Effector memory CD4-positive, alpha-beta T cell (primary cell): ENCODE data around the gene PPP2R2C.

Source experiments
- DNase-seq, 3 donors: peaks; one replicate each; pipeline ENCODE4 v3.0.0-alpha.2; 2020
- H3K27ac ChIP-seq: 2 replicates; pipeline ENCODE4 v1.7.0; 2013; ENCODE audit warnings: mild to moderate bottlenecking, low read length, moderate library complexity; ENCODE audit not compliant: insufficient read depth, poor library complexity, severe bottlenecking
- H3K27me3 ChIP-seq: replicated peaks from 2 replicates; pipeline ENCODE4 v1.7.0; 2013; ENCODE audit warnings: mild to moderate bottlenecking, low read length; ENCODE audit not compliant: insufficient read depth, control insufficient read depth, poor library complexity, severe bottlenecking
- H3K36me3 ChIP-seq: 2 replicates; pipeline ENCODE4 v1.7.0; 2013; ENCODE audit warnings: mild to moderate bottlenecking, low read length, moderate library complexity; ENCODE audit not compliant: control insufficient read depth, insufficient read depth
- H3K4me1 ChIP-seq: 2 replicates; pipeline ENCODE4 v1.7.0; 2013; ENCODE audit warnings: low read length, mild to moderate bottlenecking; ENCODE audit not compliant: control insufficient read depth, insufficient read depth, poor library complexity, severe bottlenecking
- H3K4me3 ChIP-seq: 2 replicates; pipeline ENCODE4 v1.7.0; 2013; ENCODE audit warnings: low read length, low read depth, mild to moderate bottlenecking; ENCODE audit not compliant: insufficient read depth, poor library complexity, severe bottlenecking
- H3K9me3 ChIP-seq: 2 replicates; pipeline ENCODE4 v1.7.0; 2013; ENCODE audit warnings: mild to moderate bottlenecking, low read length, moderate library complexity; ENCODE audit not compliant: control insufficient read depth

Gene PPP2R2C

DNA sequence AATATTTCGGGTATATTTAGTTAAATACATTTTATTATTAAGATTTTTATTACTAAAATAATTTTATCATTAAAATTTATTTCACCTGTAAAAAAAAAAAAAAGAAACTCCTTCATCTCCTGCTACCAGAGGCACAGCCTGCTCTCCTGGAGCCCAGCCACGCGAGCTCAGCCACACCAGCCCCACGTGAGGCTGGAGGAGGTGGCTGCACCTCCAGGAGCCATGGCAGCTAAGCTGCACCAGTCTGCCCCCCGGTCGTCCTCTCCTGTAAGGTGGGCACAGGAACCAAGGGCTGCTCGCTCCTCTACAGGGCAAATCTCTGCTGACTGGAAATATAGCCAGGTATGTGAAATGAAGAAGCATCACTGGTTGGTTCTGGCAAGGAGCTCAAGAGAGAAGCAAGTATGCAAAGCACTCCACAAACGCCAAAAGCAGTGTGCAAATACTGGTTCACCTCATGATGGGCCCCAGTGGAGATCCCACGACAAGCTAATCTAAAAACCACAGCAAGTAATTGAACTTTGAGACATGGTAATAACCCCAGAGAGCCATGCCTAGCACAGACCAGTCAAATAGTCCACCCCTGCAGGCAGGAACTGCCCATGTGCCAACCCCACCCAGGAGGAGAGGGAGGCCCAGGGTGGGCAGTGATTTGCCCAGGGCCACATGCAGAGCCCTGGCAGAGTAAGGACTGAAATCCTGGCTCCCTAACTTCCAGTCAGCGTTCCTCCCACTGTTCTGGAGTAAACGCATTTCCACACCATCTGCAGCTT is 112.7 kb downstream of the PPP2R2C start:
- Histone ChIP-seq H3K36me3 (no peaks in the 10 kb centered on the region), H3K4me3 (no peak overlapping the region), H3K27ac (no peak overlapping the region), H3K9me3 (no peaks in the 10 kb centered on the region), H3K4me1 (no peaks in the 10 kb centered on the region), H3K27me3 (no peaks in the 10 kb centered on the region)
- DNase-seq, result no peak

DNA sequence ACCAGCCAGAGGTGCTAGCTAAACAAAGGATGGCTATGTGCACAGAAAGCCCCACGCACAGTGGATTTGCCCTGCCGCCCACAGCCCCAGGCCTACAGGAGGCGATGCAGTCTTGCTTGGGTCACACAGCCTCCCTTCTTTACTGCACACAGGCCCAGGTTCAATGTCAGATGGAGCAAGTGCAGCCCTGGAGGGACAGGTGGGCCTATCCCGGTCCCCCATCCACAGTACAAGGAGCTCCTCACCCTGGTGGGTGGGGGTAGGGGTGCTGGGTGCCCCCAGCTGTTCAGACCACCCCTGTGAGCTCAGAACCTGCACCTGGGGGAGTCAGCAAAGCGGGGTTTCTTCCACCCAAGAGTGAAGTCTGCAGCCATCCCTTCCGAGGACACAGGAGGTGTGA is 114.9 kb downstream of the PPP2R2C start:
- H3K27ac ChIP-seq, result no peak overlapping the region

DNA sequence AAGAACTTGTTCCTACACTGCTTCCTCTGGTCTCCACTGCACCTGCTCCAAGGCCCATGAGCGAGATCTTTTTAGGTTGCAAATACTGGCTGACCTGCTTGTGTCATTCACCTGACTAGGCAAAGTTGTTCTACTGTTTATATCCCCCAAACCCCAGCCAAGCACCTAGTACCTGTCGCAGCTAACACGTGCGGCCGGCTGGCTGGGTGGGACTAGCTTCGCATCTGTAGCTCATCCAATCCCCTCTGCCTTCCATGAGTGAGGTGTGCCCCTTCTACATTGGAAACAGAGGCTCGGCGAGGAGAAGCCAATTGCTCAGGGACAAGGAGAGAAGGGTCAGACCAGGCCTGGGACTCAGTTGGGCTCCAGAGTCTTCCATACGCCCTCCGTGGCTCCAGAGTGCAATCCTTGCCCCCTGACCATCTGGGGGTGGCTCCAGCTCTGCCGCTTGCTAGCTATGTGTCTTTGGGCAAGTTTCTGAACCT is 116.3 kb downstream of the PPP2R2C start:
- DNase-seq, result no peak
- Histone ChIP-seq H3K27ac (no peak overlapping the region), H3K9me3 (no peaks in the 10 kb centered on the region), H3K27me3 (peaks cover 2% of the 10 kb centered on the region), H3K4me3 (no peak overlapping the region), H3K36me3 (no peaks in the 10 kb centered on the region), H3K4me1 (no peaks in the 10 kb centered on the region)

More for the DNA sequence above, 114.9 kb downstream of the PPP2R2C start:
- Histone ChIP-seq H3K4me1 (no peaks in the 10 kb centered on the region), H3K9me3 (no peaks in the 10 kb centered on the region), H3K4me3 (no peak overlapping the region), H3K27me3 (no peaks in the 10 kb centered on the region), H3K36me3 (no peaks in the 10 kb centered on the region)
- DNase-seq, result no peak

DNA sequence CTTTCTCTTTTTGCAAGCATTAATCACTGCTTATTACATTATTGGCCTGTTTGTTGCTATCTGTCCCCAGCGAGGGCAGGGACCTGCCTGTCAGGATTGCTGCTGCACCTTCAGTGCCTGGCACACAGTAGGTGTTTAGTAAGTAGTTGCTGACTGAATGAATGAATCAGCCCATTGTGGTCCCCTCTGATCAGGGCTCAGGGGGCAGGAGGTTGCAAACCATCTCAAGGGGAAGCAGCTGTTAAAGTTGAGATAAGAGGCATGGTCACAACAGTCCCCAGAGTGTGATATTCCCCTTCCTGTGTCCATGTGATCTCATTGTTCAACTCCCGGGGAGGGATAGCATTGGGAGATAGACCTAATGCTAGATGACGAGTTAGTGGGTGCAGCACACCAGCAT is 117.4 kb downstream of the PPP2R2C start:
- no peaks in the 10 kb centered on the region for H3K4me1 ChIP-seq
- no peak for DNase-seq
- H3K36me3 ChIP-seq, result no peaks in the 10 kb centered on the region
- H3K4me3 ChIP-seq, result no peak overlapping the region
- no peaks in the 10 kb centered on the region for H3K9me3 ChIP-seq
- H3K27ac ChIP-seq, result no peak overlapping the region
- peaks cover 2% of the 10 kb centered on the region for H3K27me3 ChIP-seq

DNA sequence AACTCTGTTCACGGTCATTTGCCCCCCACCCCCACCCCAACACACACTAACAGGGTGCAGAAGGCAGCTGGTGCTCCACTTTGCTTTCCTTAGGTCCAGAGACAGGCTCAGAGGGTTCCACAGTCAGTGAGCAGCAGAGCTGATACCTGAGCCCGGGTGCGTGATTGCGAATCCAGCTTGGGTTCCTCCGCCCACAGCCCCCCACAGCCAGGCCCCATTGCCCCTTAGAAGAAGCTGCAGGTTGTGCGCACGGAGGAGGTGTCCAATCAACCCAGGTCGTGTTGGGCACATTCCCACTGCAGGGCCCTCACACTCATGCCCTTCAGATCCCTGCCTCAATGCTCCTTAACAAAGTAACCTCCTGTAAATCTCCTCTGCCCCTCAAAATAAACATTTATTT is 117.8 kb downstream of the PPP2R2C start:
- Histone ChIP-seq H3K9me3 (no peaks in the 10 kb centered on the region), H3K4me3 (no peak overlapping the region), H3K36me3 (no peaks in the 10 kb centered on the region), H3K4me1 (no peaks in the 10 kb centered on the region), H3K27ac (no peak overlapping the region), H3K27me3 (peaks cover 2% of the 10 kb centered on the region)
- no peak for DNase-seq

DNA sequence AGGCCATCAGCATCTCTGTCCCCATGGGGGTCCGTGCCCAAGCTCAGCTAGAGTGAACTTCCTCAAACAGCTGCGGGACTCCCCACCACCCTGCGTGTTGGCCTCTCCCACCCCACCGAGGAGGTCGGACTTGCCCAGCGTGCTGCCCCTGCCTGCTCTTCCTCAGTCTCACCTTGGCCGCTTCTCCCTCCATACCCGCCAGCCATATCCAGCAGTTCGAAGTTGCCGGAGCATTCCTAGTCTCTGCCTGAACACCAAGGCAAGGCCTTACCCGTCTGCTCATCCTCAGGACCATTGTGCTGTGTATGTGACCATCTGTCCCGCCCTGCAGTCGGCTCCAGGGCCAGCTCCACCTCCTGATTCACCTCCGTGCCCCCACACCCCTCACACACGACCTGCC is 118.3 kb downstream of the PPP2R2C start:
- Histone ChIP-seq H3K4me3 (no peak overlapping the region), H3K4me1 (no peaks in the 10 kb centered on the region), H3K27me3 (peaks cover 2% of the 10 kb centered on the region), H3K27ac (no peak overlapping the region), H3K36me3 (no peaks in the 10 kb centered on the region), H3K9me3 (no peaks in the 10 kb centered on the region)
- DNase-seq, result no peak

DNA sequence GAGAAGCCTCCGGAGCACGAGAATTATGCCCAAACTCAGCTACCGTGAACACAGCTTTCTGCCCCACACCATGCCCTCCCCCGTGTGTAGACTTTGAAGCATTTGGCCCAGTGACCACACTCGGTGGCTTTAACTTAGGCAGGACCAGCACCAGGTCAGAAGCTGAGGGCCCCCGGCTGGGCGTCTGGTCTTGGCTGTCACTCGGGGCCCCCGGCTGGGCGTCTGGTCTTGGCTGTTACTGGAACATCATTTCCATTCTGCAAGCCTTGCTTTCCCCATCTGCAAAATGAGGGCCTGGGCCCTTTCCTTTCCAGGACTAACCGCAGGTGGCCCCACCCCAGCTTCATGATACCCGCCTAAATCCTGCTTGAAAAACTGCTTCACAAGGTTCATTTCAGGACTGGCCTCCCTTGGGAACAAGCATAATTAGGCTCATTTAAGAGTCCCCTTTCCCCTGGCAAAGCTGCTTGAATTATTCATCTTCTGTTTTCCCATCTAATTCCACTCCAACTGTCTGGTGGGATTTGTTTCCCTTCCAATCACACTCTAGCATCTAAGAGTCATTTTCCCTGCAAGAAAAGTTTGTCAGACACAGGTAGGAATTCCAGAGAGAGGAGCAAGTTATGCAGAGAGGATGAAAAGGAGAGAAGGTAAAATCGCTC is 120.3 kb downstream of the PPP2R2C start:
- DNase-seq, result no peak
- no peak overlapping the region for H3K4me3 ChIP-seq

DNA sequence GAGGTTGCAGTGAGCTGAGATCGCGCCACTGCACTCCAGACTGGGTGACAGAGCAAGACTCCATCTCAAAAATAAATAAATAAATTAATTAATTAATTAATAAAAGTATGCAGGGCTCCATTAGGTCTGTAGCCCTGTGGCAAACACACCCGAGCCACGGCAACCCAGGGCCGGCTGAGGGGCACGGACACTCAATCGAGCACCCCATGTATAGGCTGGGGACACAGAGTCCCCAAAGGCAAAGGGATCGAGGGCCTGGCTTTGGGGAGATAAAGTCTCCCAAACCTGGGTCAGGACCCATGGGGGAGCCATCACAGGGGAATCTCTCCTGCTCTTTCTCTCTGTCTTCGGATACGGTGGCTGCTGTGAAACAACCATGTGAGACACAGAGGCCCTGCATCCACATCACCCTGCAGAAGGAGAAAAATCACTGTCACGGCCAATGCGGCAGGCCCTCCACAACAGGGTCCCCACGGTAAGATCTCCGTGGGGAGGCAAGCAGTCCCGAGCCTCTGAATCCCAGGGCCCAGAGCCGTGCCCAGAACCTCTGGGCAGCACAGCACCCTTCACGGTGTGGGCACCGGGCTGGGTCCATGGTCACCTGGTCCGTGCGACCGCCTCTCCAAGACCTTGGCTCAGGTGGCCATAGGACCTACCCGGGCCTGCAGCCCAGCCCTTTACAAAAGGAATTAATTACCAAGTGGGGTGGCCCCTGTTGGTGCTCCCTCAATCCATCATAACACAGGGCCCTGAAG is 121.0 kb downstream of the PPP2R2C start:
- Histone ChIP-seq H3K27ac (no peak overlapping the region), H3K36me3 (no peaks in the 10 kb centered on the region), H3K4me1 (no peaks in the 10 kb centered on the region), H3K27me3 (peaks cover 2% of the 10 kb centered on the region), H3K4me3 (no peak overlapping the region), H3K9me3 (no peaks in the 10 kb centered on the region)
- DNase-seq, result no peak

More for the DNA sequence above, 120.3 kb downstream of the PPP2R2C start:
- Histone ChIP-seq H3K27ac (no peak overlapping the region), H3K27me3 (peaks cover 2% of the 10 kb centered on the region), H3K36me3 (no peaks in the 10 kb centered on the region), H3K9me3 (no peaks in the 10 kb centered on the region), H3K4me1 (no peaks in the 10 kb centered on the region)

DNA sequence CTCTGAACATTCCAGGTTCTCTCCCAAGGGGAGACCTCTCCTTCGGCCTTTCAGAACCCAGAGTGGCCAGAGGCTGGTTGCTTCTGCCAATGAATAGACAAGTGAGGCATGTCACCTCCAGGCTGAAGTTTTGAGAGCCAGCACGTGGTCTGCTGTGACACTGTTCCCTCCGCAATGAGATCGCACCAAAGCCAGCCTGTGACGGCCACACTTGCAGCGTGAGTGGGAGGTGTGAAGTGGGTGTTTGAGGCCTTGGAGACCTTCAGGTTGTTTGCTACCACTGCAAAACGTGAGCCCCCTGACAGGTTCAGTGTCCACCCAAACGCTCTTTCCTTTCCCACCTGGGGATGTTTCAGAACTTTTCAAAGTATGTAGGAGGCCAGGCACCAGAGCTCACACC is 121.8 kb downstream of the PPP2R2C start:
- no peak for DNase-seq
- peaks cover 2% of the 10 kb centered on the region for H3K27me3 ChIP-seq

More for the DNA sequence above, 121.8 kb downstream of the PPP2R2C start:
- H3K27ac ChIP-seq, result no peak overlapping the region
- no peak overlapping the region for H3K4me3 ChIP-seq
- no peaks in the 10 kb centered on the region for H3K36me3 ChIP-seq
- H3K9me3 ChIP-seq, result no peaks in the 10 kb centered on the region
- H3K4me1 ChIP-seq, result no peaks in the 10 kb centered on the region
